HG03280 (cell line): ENCODE measurements around the gene FAIM.
"Not testable (repeated sequence)": the region's sequence is repeated elsewhere in the genome, so short reads cannot be mapped to it uniquely, and the experiment has no call there.

Source experiments
- ATAC-seq: cut with Tn5 transposase; IDR thresholded peaks from one replicate; pipeline ENCODE4 v1.9.1; 2021; ENCODE audit warnings: mild to moderate bottlenecking, moderate library complexity; ENCODE audit not compliant: unreplicated experiment

FAIM gene

GRCh38 chr3:138600100-138600745 lies 8.3 kb upstream of the FAIM start:
- ATAC-seq: no peak

GRCh38 chr3:138601661-138602060 lies 6.9 kb upstream of the FAIM start:
- ATAC-seq: not testable (repeated sequence)

- not testable (repeated sequence) for ATAC-seq
Measured at GRCh38 chr3:138604106-138604595, 4.4 kb upstream of the FAIM start.

GRCh38 chr3:138609898-138610266 lies 1.3 kb downstream of the FAIM start:
- ATAC-seq: no peak

- ATAC-seq: no peak
Measured at GRCh38 chr3:138615462-138615861, 6.9 kb downstream of the FAIM start.

- no peak for ATAC-seq
Measured at GRCh38 chr3:138620431-138620830, 11.9 kb downstream of the FAIM start.

- ATAC-seq: no peak
Measured at GRCh38 chr3:138624518-138624917, 15.9 kb downstream of the FAIM start.

- ATAC-seq: no peak
Measured at GRCh38 chr3:138625707-138626365, 17.3 kb downstream of the FAIM start.

GRCh38 chr3:138629526-138629925 lies 21.0 kb downstream of the FAIM start:
- no peak for ATAC-seq

GRCh38 chr3:138638641-138639040 lies 30.1 kb downstream of the FAIM start:
- no peak for ATAC-seq

GRCh38 chr3:138640537-138640936 lies 32.0 kb downstream of the FAIM start:
- no peak for ATAC-seq

GRCh38 chr3:138642226-138642926 lies 33.8 kb downstream of the FAIM start:
- no peak for ATAC-seq

- no peak for ATAC-seq
Measured at GRCh38 chr3:138642927-138643253, 34.3 kb downstream of the FAIM start.

GRCh38 chr3:138646008-138646407 lies 37.4 kb downstream of the FAIM start:
- no peak for ATAC-seq

- no peak for ATAC-seq
Measured at GRCh38 chr3:138646513-138646912, 37.9 kb downstream of the FAIM start.

- ATAC-seq: no peak
Measured at GRCh38 chr3:138649134-138649533, 40.6 kb downstream of the FAIM start.

GRCh38 chr3:138653567-138653966 lies 45.0 kb downstream of the FAIM start:
- ATAC-seq: no peak

- ATAC-seq: no peak
Measured at GRCh38 chr3:138657508-138657907, 48.9 kb downstream of the FAIM start.

GRCh38 chr3:138668107-138668506 lies 59.5 kb downstream of the FAIM start:
- no peak for ATAC-seq

- ATAC-seq: no peak
Measured at GRCh38 chr3:138670407-138670806, 61.8 kb downstream of the FAIM start.

- no peak for ATAC-seq
Measured at GRCh38 chr3:138673641-138674530, 65.3 kb downstream of the FAIM start.
